GM12865 (cell line): ENCODE results near the gene SMIM20.

Experiments used
- DNase-seq: peaks from one replicate; pipeline ENCODE4 v3.0.0; 2010; ENCODE audit warnings: low read depth
- H3K4me3 ChIP-seq: 2 replicates; pipeline ENCODE4 v1.5.1; 2011; ENCODE audit warnings: mild to moderate bottlenecking, low read depth, low read length, control low read depth
- TF ChIP-seq, protein P1 (sequence below): IDR thresholded peaks from 2 replicates; pipeline ENCODE4 v1.5.1; 2011; ENCODE audit warnings: low read length, control low read depth, low read depth, inconsistent platforms; ENCODE audit not compliant: insufficient read depth; ENCODE audit errors: missing control alignments

The SMIM20 gene

DNA sequence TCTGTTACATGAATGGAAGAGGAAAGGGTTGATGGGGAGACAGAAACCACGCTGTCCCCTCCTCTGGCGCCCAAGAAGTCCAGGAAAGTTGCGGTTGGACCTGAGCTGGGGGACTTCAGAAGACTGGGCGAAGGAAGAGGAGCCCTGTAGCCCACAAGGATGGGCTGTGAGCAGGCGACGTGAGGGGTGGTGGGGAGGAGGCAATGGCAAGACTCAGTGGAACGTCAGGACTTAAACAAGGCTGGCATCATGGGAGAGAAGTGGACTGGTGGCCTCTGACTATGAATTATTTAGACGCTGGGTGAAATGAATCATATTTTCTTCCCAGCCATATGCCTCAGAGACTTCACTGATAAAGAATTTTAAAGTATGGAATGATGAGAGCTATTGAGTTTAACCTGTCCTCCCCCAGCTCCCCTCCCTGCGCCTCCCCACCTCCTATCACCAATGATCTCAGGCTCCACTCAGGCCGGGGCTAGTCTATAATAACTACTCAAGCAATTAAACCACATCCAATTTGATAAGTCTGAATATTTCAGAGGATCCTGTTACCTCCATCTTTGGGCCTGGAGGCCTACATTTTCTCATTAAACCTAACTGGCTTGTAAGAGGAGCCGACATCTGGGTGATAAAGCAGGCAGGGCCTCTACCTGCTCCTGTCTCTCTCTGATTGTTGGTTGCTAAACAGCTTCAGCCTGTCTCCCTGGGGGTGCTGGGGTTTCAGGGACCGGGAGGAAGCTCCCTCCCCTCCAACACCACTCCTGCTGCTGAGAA is 63.6 kb downstream of the SMIM20 start:
- no peak overlapping the region for H3K4me3 ChIP-seq
- TF ChIP-seq, protein P1, sequence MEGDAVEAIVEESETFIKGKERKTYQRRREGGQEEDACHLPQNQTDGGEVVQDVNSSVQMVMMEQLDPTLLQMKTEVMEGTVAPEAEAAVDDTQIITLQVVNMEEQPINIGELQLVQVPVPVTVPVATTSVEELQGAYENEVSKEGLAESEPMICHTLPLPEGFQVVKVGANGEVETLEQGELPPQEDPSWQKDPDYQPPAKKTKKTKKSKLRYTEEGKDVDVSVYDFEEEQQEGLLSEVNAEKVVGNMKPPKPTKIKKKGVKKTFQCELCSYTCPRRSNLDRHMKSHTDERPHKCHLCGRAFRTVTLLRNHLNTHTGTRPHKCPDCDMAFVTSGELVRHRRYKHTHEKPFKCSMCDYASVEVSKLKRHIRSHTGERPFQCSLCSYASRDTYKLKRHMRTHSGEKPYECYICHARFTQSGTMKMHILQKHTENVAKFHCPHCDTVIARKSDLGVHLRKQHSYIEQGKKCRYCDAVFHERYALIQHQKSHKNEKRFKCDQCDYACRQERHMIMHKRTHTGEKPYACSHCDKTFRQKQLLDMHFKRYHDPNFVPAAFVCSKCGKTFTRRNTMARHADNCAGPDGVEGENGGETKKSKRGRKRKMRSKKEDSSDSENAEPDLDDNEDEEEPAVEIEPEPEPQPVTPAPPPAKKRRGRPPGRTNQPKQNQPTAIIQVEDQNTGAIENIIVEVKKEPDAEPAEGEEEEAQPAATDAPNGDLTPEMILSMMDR, result no peak
- DNase-seq, result no peak

DNA sequence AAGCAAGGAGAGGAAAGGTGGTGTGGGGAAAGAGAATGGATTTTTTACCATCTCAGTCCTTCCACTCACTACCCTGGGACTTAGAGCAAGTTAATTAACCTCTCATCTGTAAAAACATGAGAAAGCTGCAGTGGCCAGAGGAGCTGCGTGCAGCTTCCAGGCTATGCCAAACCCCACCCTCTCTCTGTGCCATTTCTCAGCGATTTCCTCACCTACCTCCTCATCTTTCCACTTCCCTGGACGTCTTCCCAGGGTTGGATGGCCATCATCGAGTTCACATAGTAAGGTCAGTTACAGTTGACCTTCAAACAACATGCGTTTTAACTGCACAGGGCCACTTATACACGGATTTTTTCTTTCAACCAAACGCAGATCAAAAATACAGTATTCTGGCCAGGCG is 64.3 kb downstream of the SMIM20 start:
- TF ChIP-seq, protein P1, result no peak
- no peak overlapping the region for H3K4me3 ChIP-seq
- DNase-seq, result no peak
